Kidney (tissue), 14 donors: ENCODE results near the gene ABL1. TPM values are rescaled to one million over a fixed set of nuclear protein-coding genes. Genes with fewer than 3 reads are reported as not detected.

Experiments
- DNase-seq, 5 donors: peaks; one replicate each; pipeline ENCODE4 v3.0.0-alpha.2; 2013 to 2020
- FAIRE-seq: peaks from 2 replicates; lab custom pipeline; 2012; peaks lifted over from hg19 to GRCh38; lab: Jason Lieb, UNC
- H3K27ac ChIP-seq, 2 donors: one replicate each; pipeline ENCODE4 v1.7.0; 2013; ENCODE audit warnings: low read depth in 2 of 2, low read length in 2 of 2, inconsistent platforms in 1 of 2
- H3K27me3 ChIP-seq: one replicate; pipeline ENCODE4 v1.7.1; 2013; ENCODE audit warnings: low read length, inconsistent platforms; ENCODE audit not compliant: control insufficient read depth, insufficient read depth
- H3K36me3 ChIP-seq, 3 donors: one replicate each; pipeline versions ENCODE4 v1.7.0 to v1.7.1; 2013; ENCODE audit warnings: low read length in 3 of 3, control low read depth in 1 of 3, inconsistent platforms in 1 of 3; ENCODE audit not compliant: insufficient read depth in 3 of 3, control insufficient read depth in 2 of 3
- H3K4me1 ChIP-seq, 3 donors: one replicate each; pipeline versions ENCODE4 v1.7.0 to v1.7.1; 2013; ENCODE audit warnings: low read length in 3 of 3, inconsistent platforms in 1 of 3, low read depth in 1 of 3; ENCODE audit not compliant: control insufficient read depth in 2 of 3, insufficient read depth in 2 of 3
- H3K4me3 ChIP-seq, 3 donors: one replicate each; pipeline versions ENCODE4 v1.7.0 to v1.8.1; 2013; ENCODE audit warnings: low read length in 3 of 3, control low read depth in 1 of 3, inconsistent platforms in 1 of 3
- H3K9ac ChIP-seq, 3 donors: one replicate each; pipeline versions ENCODE4 v1.7.0 to v1.7.1; 2013; ENCODE audit warnings: low read length in 3 of 3, control low read depth in 1 of 3, inconsistent platforms in 1 of 3
- H3K9me3 ChIP-seq, 3 donors: one replicate each; pipeline versions ENCODE4 v1.7.0 to v1.7.1; 2013; ENCODE audit warnings: low read length in 3 of 3, control low read depth in 1 of 3, inconsistent platforms in 1 of 3; ENCODE audit not compliant: control insufficient read depth in 2 of 3, insufficient read depth in 1 of 3
- CTCF ChIP-seq: IDR thresholded peaks from 3 replicates; pipeline ENCODE4 v1.5.1; 2012; ENCODE audit warnings: mild to moderate bottlenecking, moderate library complexity, borderline replicate concordance; ENCODE audit not compliant: insufficient read depth; ENCODE audit errors: extremely low read depth
- intact Hi-C: fragments of 100-400 bp; cut with DNase I; formaldehyde crosslinking; loops from one replicate; pipeline ENCODE4 v1.11.1; 2022
- polyA plus RNA-seq: library from polyadenylated mRNA; stranded (reverse); fragments of 350-450 nt; fragmentation: Illumina TruSeq; extraction: RNeasy Lipid Tissue Mini Kit (QIAGEN cat#74804); gene quantifications from one replicate; pipeline ENCODE4 v1.2.3, GENCODE V29; 2014; ENCODE audit warnings: low read depth, low replicate concordance; ENCODE audit not compliant: insufficient read depth
- total RNA-seq: library from RNA; stranded (reverse); fragmentation: NEBNext Ultra II Directional; extraction: Animal tissue kit (Norgen Biotek cat#: 25700); gene quantifications from one replicate; pipeline ENCODE4 v1.2.1, GENCODE V29; 2021
- donor health status: control.
- donor health status: control.
- donor health status: control.
- donor health status: control.
- donor health status: control.
- donor health status: DM: yes; HTN: yes; CAD: no.
- donor health status: Normal renal cell carcinoma (clear cell type).

ABL1 gene
- total and polyA plus RNA-seq, 2 donors from 2014 or later: 15.0 to 63.6 TPM

DNA sequence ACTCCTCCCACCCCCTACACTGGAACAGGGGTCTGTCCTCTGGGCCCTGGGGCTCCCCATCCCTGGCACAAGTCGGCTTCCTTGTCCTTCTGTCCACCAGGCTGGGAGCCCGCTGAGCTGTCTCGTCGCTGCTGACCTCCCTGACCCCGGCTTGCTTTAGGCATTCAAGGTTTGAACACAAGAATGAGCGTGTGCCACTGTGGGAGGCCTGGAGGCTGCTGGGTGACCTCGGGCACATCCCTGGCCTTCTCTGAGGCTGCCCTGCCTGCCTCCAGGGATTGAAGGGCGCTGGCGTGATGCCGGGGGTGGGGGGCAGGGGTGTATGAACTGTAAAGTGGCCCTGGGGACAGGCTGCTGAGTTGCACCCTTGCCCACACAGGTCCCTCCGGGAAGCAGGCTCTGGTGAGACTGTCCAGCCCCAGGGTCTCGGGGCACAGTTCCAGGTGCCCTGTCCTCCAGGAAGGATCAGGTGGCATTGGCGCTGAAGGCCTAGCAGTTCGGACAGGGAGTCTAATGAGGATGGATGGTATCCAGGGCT lies 85.8 kb downstream of the ABL1 start:
- Histone ChIP-seq H3K4me3 (no peak overlapping the region), H3K27ac (no peak overlapping the region), H3K9ac (no peak overlapping the region), H3K4me1 (no peaks in the 10 kb centered on the region), H3K9me3 (no peaks in the 10 kb centered on the region), H3K27me3 (no peaks in the 10 kb centered on the region), H3K36me3 (no peaks in the 10 kb centered on the region)
- no peak for TF ChIP-seq CTCF
- DNase-seq (no peak), FAIRE-seq (no peak)
- intact Hi-C loops: no loop called here

- intact Hi-C loops: no loop called here
- H3K27ac ChIP-seq: no peak overlapping the region
- no peaks in the 10 kb centered on the region for H3K36me3 ChIP-seq
- no peak overlapping the region for H3K9ac ChIP-seq
- H3K4me1 ChIP-seq: no peaks in the 10 kb centered on the region
- H3K27me3 ChIP-seq: no peaks in the 10 kb centered on the region
- no peak overlapping the region for H3K4me3 ChIP-seq
- no peaks in the 10 kb centered on the region for H3K9me3 ChIP-seq
- TF ChIP-seq CTCF: no peak
- peak in 1 of 5 donors; percentile 60 for DNase-seq
- no peak for FAIRE-seq
Measured at GRCh38 chr9:130921300-130921988, 86.4 kb downstream of the ABL1 start.

DNA sequence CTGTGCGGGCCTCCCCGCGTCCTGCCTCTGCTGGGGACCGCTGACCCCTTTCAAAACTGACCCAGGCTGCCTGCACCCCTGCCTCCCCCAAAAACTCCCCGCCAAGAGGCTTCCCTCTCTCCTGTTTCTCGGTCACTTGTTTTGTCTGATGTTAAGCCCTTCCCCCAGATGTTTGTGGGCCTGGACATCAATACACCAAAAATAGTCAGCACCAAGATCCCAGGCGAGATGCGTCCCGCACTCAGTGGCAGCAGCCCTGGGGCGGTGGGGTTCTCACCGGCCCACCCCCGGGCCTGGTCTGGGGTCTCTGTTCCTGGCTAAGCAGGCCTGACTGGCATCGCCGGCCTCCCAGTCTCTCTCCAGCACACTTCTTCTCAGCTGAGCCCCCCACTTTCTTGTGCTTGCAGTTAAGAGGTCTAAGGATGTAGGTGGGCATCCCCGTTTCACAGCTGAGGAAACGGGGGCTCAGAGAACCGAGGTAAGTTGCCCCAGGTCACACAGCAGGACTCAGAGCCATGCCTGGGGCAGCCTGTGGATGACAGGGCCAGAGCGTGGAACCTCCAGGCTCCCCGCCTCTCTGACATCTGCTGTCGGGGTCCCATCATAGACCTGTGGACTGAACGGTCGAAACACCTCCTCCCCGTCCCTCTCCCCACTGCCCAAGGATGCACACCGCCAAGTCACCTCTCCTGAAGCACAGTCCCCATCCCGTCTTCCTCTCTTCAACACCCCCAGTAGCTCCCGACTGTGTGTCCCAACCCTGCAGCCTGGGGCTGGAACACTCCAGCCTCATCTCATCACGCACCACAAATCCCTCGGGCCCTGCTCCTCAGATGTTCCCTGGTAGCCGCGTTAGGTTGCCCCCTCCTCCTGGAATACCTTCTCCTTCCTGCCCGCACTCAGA lies 87.2 kb downstream of the ABL1 start:
- no peak overlapping the region for H3K9ac ChIP-seq
- no peaks in the 10 kb centered on the region for H3K4me1 ChIP-seq
- no peaks in the 10 kb centered on the region for H3K9me3 ChIP-seq
- no peaks in the 10 kb centered on the region for H3K36me3 ChIP-seq
- TF ChIP-seq CTCF: no peak
- FAIRE-seq: no peak
- no peaks in the 10 kb centered on the region for H3K27me3 ChIP-seq
- intact Hi-C loops: no loop called here
- no peak overlapping the region for H3K27ac ChIP-seq
- no peak for DNase-seq
- no peak overlapping the region for H3K4me3 ChIP-seq
